Nephron (organoid): ENCODE results near the gene AFF3.
"Not testable (repeated sequence)": the region's sequence is repeated elsewhere in the genome, so short reads cannot be mapped to it uniquely, and the experiment has no call there.

Experiments used
- H3K27ac Mint-ChIP-seq, 3 experiments: 2 replicates each; pipeline ENCODE4 v1.8.0; 2020; ENCODE audit warnings: mixed read lengths in 3 of 3, mild to moderate bottlenecking in 2 of 3, moderate library complexity in 1 of 3
- H3K27me3 Mint-ChIP-seq: 2 replicates; pipeline ENCODE4 v1.8.0; 2021; ENCODE audit warnings: low read depth, mild to moderate bottlenecking, moderate library complexity, mixed read lengths
- H3K36me3 Mint-ChIP-seq: 2 replicates; pipeline ENCODE4 v1.8.0; 2020; ENCODE audit warnings: low read depth, mixed read lengths
- H3K4me1 Mint-ChIP-seq: 2 replicates; pipeline ENCODE4 v1.8.0; 2020; ENCODE audit warnings: mixed read lengths
- H3K4me3 Mint-ChIP-seq, 3 experiments: 2 replicates each; pipeline ENCODE4 v1.8.0; 2020; ENCODE audit warnings: mild to moderate bottlenecking in 3 of 3, mixed read lengths in 3 of 3, moderate library complexity in 2 of 3
- H3K9me3 Mint-ChIP-seq: 2 replicates; pipeline ENCODE4 v1.8.0; 2020; ENCODE audit warnings: mixed read lengths
- TF ChIP-seq, protein P1 (sequence below), 3 experiments: fragments of 200-600 bp; sonication (generic); IDR thresholded peaks; one replicate each; pipeline ENCODE4 v1.5.0; 2021; ENCODE audit warnings: antibody characterized with exemption in 3 of 3; ENCODE audit not compliant: unreplicated experiment in 3 of 3

AFF3 gene

DNA sequence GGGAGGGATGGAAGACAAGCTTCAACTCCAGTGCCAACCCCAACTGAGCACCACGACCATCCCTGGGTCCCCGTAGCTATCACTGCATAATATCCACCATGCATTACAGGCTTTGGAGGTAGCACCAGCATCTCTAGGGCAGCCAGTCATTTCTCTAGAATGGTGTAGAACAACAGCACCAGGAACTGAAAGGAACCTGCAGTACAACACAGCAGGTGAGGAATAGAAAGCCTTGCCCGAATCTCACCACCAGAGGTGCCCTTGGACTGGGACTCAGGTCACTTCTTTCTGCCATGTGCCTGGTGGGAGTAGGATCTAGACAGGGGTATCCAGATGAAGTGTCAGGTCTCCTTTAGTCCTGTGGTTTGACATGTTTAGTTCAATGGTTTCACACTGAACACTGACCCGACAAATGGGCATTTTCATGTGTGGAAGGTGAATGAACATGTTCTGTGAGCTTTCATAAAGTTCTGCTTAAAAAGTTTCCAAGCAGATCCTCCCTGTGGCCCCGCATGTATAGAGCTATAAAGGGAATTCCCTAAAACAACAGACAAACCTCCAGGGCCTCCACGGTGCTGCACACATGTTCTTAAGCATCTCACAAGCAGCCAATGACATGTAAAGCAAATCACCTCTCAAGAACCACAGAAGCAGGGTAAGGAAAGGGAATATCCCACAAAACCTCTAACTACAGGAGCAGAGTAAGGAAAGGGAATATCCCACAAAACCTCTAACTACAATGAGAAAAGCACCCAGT lies 208.3 kb downstream of the AFF3 start:
- H3K9me3 Mint-ChIP-seq, result no peaks in the 10 kb centered on the region
- H3K36me3 Mint-ChIP-seq, result peaks cover 54% of the 10 kb centered on the region
- H3K27me3 Mint-ChIP-seq, result no peaks in the 10 kb centered on the region
- H3K4me3 Mint-ChIP-seq, result no peak overlapping the region
- TF ChIP-seq, protein P1, sequence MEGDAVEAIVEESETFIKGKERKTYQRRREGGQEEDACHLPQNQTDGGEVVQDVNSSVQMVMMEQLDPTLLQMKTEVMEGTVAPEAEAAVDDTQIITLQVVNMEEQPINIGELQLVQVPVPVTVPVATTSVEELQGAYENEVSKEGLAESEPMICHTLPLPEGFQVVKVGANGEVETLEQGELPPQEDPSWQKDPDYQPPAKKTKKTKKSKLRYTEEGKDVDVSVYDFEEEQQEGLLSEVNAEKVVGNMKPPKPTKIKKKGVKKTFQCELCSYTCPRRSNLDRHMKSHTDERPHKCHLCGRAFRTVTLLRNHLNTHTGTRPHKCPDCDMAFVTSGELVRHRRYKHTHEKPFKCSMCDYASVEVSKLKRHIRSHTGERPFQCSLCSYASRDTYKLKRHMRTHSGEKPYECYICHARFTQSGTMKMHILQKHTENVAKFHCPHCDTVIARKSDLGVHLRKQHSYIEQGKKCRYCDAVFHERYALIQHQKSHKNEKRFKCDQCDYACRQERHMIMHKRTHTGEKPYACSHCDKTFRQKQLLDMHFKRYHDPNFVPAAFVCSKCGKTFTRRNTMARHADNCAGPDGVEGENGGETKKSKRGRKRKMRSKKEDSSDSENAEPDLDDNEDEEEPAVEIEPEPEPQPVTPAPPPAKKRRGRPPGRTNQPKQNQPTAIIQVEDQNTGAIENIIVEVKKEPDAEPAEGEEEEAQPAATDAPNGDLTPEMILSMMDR (IDR thresholded peaks at IDR 0.05; ENCODE audit: unreplicated experiment in 3 of 3), result no peak
- H3K4me1 Mint-ChIP-seq, result no peaks in the 10 kb centered on the region
- no peak overlapping the region for H3K27ac Mint-ChIP-seq

DNA sequence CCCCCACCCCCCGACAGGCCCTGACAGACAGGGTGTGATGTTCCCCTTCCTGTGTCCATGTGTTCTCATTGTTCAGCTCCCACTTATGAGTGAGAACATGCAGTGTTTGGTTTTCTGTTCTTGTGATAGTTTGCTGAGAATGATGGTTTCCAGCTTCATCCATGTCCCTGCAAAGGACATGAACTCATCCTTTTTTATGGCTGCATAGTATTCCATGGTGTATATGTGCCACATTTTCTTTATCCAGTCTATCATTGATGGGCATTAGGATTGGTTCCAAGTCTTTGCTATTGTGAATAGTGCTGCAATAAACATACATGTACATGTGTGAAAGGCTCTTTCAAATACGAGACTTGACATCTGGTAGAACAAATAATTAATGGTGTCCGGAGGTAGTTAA lies 208.9 kb downstream of the AFF3 start:
- H3K27ac Mint-ChIP-seq, H3K4me1 Mint-ChIP-seq, H3K27me3 Mint-ChIP-seq, H3K9me3 Mint-ChIP-seq, H3K4me3 Mint-ChIP-seq: not testable (repeated sequence)
- peaks cover 50% of the 10 kb centered on the region for H3K36me3 Mint-ChIP-seq

DNA sequence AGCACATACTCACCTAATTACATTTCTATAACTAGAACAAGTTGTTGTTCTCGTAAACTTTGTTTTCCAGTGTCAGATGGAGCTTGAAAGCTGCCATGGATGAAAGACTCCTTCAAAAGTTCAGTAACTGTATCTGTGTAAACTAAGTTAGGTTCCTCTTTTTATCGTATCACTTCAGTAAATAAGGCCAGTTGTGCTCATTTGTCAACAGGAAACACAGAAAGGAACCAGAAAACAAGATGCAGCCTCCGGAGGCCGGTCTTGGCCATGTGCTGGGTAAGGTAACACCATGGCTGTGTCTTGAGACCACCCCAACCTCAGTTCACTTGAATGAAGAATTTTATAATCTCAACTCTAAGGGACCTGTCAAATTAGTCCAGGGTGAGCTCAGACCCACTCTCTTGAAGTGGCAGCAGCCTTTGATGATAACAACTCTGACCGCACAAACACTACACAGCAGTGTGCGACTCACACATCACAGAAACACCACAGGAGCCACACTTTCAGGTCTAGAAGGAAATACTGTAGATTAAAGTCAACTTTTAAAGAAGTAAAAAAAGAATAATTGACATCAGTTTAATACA lies 213.8 kb downstream of the AFF3 start:
- H3K27ac Mint-ChIP-seq, result no peak overlapping the region
- TF ChIP-seq, protein P1 (IDR thresholded peaks at IDR 0.05; ENCODE audit: unreplicated experiment in 3 of 3), result no peak
- H3K9me3 Mint-ChIP-seq, result no peaks in the 10 kb centered on the region
- no peak overlapping the region for H3K4me3 Mint-ChIP-seq
- H3K4me1 Mint-ChIP-seq, result no peaks in the 10 kb centered on the region
- peaks cover 34% of the 10 kb centered on the region for H3K36me3 Mint-ChIP-seq
- no peaks in the 10 kb centered on the region for H3K27me3 Mint-ChIP-seq

DNA sequence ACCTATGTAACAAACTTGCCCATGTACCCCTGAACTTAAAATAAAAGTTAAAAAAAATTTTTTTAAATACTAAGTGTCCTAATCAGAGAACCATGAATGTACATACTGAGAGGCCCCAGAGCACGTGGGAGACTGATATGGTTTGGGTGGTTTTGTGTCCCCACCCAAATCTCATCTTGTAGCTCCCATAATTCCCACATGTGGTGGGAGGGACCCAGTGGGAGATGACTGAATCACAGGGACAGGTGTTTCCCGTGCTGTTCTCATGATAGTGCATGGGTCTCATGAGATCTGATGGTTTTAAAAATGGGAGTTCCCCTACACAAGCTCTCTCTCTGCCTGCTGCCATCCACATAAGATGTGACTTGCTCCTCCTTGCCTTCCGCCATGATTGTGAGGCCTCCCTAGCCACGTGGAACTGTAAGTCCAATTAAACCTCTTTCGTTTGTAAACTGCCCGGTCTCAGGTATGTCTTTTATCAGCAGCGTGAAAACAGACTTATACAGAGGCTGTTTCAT lies 214.6 kb downstream of the AFF3 start:
- H3K9me3 Mint-ChIP-seq, H3K27me3 Mint-ChIP-seq, H3K4me1 Mint-ChIP-seq, H3K27ac Mint-ChIP-seq, H3K4me3 Mint-ChIP-seq: not testable (repeated sequence)
- H3K36me3 Mint-ChIP-seq, result peaks cover 31% of the 10 kb centered on the region

DNA sequence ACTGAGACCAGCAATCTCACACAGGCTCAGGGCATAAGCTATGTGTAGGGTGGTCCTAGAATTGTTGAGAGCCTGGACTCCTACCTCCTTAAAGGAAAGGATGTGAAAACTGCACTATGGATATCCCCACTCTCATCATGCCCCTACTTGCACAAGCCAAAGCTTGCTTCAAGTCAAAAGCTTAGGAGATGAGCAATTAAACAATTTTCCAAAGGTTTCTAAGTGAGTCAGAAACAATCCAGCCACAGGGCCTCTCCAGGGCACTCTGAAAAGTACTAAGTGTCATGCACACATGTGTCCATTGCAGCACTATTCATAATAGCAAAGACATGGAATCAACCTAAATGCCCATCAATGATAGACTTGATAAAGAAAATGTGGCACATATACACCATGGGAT lies 215.4 kb downstream of the AFF3 start:
- H3K4me1 Mint-ChIP-seq, result no peaks in the 10 kb centered on the region
- peaks cover 31% of the 10 kb centered on the region for H3K36me3 Mint-ChIP-seq
- TF ChIP-seq, protein P1 (IDR thresholded peaks at IDR 0.05; ENCODE audit: unreplicated experiment in 3 of 3), result no peak
- H3K4me3 Mint-ChIP-seq, result no peak overlapping the region
- no peak overlapping the region for H3K27ac Mint-ChIP-seq
- peaks cover 10% of the 10 kb centered on the region for H3K9me3 Mint-ChIP-seq
- no peaks in the 10 kb centered on the region for H3K27me3 Mint-ChIP-seq

DNA sequence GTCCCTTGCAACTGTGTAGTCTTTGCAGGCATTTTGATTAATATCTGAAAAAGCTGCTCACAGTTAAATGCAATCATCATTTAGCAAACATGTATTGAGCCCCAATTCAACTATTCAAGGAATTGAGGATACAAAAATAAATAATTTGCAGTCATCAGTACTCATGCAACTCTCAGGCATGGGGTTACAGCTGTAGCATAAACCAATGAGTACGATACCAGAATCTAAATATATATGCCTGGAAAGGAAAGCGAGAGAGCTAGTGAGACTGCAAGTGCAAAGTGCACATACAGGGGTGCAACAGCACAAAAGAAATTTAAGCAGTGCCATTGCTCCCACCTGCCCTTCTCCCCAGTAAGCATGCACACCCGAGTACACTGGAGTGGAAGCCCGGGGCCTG lies 216.4 kb downstream of the AFF3 start:
- TF ChIP-seq, protein P1 (IDR thresholded peaks at IDR 0.05; ENCODE audit: unreplicated experiment in 3 of 3), result no peak
- Mint-ChIP-seq H3K4me1 (no peaks in the 10 kb centered on the region), H3K27ac (no peak overlapping the region), H3K4me3 (no peak overlapping the region), H3K27me3 (no peaks in the 10 kb centered on the region), H3K36me3 (peaks cover 37% of the 10 kb centered on the region), H3K9me3 (peaks cover 16% of the 10 kb centered on the region)

DNA sequence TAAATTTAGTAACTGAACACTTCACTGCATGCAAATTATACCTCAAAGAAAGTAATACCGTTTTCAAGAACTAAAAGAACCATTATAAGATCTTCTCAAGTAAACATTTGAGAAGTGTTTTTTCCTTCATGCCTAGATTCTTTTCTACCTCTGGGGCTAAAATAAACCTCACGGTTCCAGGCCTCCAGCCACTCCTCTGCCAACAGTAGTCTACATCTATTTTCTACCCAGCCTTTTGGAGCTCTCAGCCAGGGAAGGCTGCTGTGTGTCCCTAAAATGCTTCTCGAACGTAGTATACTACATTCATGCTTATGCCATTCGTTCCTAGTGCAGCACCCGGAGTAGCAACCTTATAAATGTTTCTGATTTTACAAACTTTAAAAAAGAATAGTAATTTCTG lies 219.7 kb downstream of the AFF3 start:
- Mint-ChIP-seq H3K36me3 (peaks cover 44% of the 10 kb centered on the region), H3K27ac (no peak overlapping the region), H3K27me3 (no peaks in the 10 kb centered on the region), H3K4me3 (no peak overlapping the region), H3K9me3 (peaks cover 25% of the 10 kb centered on the region), H3K4me1 (no peaks in the 10 kb centered on the region)
- TF ChIP-seq, protein P1 (IDR thresholded peaks at IDR 0.05; ENCODE audit: unreplicated experiment in 3 of 3), result no peak
